ENCODE measurements around the gene EMC8.

Gene EMC8

GRCh38 chr16:85832570-85833218 lies 33.4 kb upstream of the EMC8 start:
- no peak for DNase-seq
- TF ChIP-seq, protein P1, sequence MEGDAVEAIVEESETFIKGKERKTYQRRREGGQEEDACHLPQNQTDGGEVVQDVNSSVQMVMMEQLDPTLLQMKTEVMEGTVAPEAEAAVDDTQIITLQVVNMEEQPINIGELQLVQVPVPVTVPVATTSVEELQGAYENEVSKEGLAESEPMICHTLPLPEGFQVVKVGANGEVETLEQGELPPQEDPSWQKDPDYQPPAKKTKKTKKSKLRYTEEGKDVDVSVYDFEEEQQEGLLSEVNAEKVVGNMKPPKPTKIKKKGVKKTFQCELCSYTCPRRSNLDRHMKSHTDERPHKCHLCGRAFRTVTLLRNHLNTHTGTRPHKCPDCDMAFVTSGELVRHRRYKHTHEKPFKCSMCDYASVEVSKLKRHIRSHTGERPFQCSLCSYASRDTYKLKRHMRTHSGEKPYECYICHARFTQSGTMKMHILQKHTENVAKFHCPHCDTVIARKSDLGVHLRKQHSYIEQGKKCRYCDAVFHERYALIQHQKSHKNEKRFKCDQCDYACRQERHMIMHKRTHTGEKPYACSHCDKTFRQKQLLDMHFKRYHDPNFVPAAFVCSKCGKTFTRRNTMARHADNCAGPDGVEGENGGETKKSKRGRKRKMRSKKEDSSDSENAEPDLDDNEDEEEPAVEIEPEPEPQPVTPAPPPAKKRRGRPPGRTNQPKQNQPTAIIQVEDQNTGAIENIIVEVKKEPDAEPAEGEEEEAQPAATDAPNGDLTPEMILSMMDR (IDR thresholded peaks at IDR 0.05; ENCODE audit: low read depth, low read length): no peak
- no peaks in the 10 kb centered on the region for H3K27me3 ChIP-seq (ENCODE audit: insufficient read depth, low read depth, severe bottlenecking)
- no peak overlapping the region for H3K27ac ChIP-seq
- no peaks in the 10 kb centered on the region for H3K36me3 ChIP-seq
- H3K4me3 ChIP-seq (ENCODE audit: low read depth, low read length): no peak overlapping the region
- no peaks in the 10 kb centered on the region for H3K9me3 ChIP-seq (ENCODE audit: severe bottlenecking)

- Histone ChIP-seq H3K36me3 (no peaks in the 10 kb centered on the region), H3K9me3 (ENCODE audit: severe bottlenecking) (no peaks in the 10 kb centered on the region), H3K27me3 (ENCODE audit: insufficient read depth, low read depth, severe bottlenecking) (no peaks in the 10 kb centered on the region), H3K4me3 (ENCODE audit: low read depth, low read length) (no peak overlapping the region), H3K27ac (no peak overlapping the region)
- TF ChIP-seq, protein P1 (IDR thresholded peaks at IDR 0.05; ENCODE audit: low read depth, low read length): no peak
- no peak for DNase-seq
These were observed 31.5 kb upstream of the EMC8 start for GRCh38 chr16:85830821-85831220.

DNA sequence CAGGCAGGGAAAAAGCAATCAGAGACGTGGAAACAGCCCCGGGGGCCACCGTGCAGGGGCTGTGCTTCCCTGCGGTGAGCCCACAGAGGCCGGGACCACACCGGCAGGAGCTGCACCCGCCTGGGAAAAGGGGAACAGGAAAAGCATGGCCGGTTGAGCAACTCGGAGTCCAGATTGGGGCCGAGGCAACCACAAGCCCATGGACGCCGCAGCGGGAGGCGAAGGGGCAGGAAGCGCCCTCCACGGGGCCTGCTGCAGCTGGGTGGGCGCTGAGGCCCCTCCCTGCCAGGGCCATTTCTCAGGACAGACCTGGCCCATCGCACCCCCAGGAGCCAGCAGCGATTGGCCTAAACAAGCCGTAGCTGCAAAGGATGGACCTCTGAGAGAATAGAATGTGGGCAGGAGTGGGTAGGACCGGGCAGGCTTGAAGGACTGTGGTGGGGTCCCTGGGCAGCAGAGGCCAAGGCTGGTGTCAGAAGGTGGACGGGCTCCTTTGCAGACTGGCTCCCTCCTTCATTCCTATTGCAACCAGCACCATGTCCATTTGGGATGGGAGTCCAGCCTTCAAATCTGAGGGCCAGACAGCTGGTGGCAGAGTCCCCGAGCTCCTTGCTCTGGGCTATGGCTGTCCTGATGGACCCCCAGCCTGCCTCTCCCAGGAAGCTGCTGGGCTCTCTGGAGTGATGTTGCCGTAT lies 30.6 kb upstream of the EMC8 start:
- H3K4me3 ChIP-seq (ENCODE audit: low read depth, low read length): no peak overlapping the region
- H3K36me3 ChIP-seq: no peaks in the 10 kb centered on the region
- no peaks in the 10 kb centered on the region for H3K9me3 ChIP-seq (ENCODE audit: severe bottlenecking)
- H3K27ac ChIP-seq: no peak overlapping the region
- no peak for DNase-seq
- TF ChIP-seq, protein P1 (IDR thresholded peaks at IDR 0.05; ENCODE audit: low read depth, low read length): no peak
- no peaks in the 10 kb centered on the region for H3K27me3 ChIP-seq (ENCODE audit: insufficient read depth, low read depth, severe bottlenecking)

GRCh38 chr16:85829171-85829719 lies 29.9 kb upstream of the EMC8 start:
- H3K27me3 ChIP-seq (ENCODE audit: insufficient read depth, low read depth, severe bottlenecking): no peaks in the 10 kb centered on the region
- H3K36me3 ChIP-seq: no peaks in the 10 kb centered on the region
- DNase-seq: no peak
- TF ChIP-seq, protein P1 (IDR thresholded peaks at IDR 0.05; ENCODE audit: low read depth, low read length): no peak
- H3K9me3 ChIP-seq (ENCODE audit: severe bottlenecking): no peaks in the 10 kb centered on the region
- H3K4me3 ChIP-seq (ENCODE audit: low read depth, low read length): no peak overlapping the region
- H3K27ac ChIP-seq: no peak overlapping the region

DNA sequence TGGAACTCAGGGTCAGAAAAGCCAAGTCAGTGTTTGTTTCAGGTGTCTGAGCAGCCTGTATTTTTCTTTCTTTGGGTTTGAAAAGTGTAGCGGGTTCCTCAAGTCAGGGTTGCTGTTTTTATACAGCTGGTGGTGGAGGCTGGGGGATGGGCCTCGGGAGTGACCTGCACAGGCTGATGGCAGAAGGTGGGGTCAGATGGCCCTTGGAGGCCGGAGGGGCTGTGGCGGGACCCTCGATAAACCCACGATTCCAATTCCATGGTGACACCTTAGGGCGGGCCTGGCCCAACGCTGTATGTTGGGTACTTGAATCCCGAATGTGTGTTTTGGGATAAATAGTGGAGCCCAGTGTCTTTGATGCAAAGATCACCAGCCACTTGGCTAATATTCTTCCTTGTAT lies 28.8 kb upstream of the EMC8 start:
- Histone ChIP-seq H3K27me3 (ENCODE audit: insufficient read depth, low read depth, severe bottlenecking) (no peaks in the 10 kb centered on the region), H3K36me3 (no peaks in the 10 kb centered on the region), H3K4me3 (ENCODE audit: low read depth, low read length) (no peak overlapping the region), H3K27ac (no peak overlapping the region), H3K9me3 (ENCODE audit: severe bottlenecking) (no peaks in the 10 kb centered on the region)
- no peak for DNase-seq
- TF ChIP-seq, protein P1 (IDR thresholded peaks at IDR 0.05; ENCODE audit: low read depth, low read length): no peak
